HCT116 (cell line): ENCODE measurements around the gene C1QTNF2. TPM values are rescaled to one million over a fixed set of nuclear protein-coding genes. Genes with fewer than 3 reads are reported as not detected.

Source experiments
- ATAC-seq: fragments of 200-7000 bp; cut with Tn5 transposase; 2 replicates; pipeline ENCODE4 v1.9.1; 2020; ENCODE audit warnings: mild to moderate bottlenecking, moderate library complexity
- BruUV-seq: library from RNA; stranded (reverse); fragments of 400-500 nt; replicated peaks from 2 replicates; lab custom pipeline; 2021; lab: Mats Ljungman, UMichigan
- CTCF ChIA-PET: fragments of 300-600 bp; sonication (Branson Sonifier 250); formaldehyde crosslinking; loops from one replicate; lab custom pipeline; 2021; ENCODE audit warnings: antibody characterized with exemption; lab: Charles Lee
- POLR2A ChIA-PET: fragments of 300-600, 350-600 bp; sonication (Branson Sonifier 250); formaldehyde crosslinking; loops from one replicate; lab custom pipeline; 2021; ENCODE audit warnings: antibody characterized with exemption; lab: Charles Lee
- RAD21 ChIA-PET, 2 experiments: fragments of 300-600 bp; sonication (Branson Sonifier 250); formaldehyde crosslinking; loops; one replicate each; lab custom pipeline; 2023; ENCODE audit warnings: low total read pairs in 2 of 2; ENCODE audit not compliant: uncharacterized antibody in 2 of 2, unreplicated experiment in 2 of 2, low non-redundant PET in 1 of 2; lab: Charles Lee
- DNase-seq: peaks from one replicate; pipeline ENCODE4 v3.0.0-alpha.2; 2010; ENCODE audit warnings: low read depth, low spot score
- H2AFZ ChIP-seq: fragments of 200-600 bp; shearing (Covaris generic), sonication (generic); 2 replicates; pipeline ENCODE4 v1.6.1; 2017; ENCODE audit warnings: low read depth, mixed run types, mixed read lengths, antibody characterized with exemption, low read length; ENCODE audit not compliant: poor library complexity, severe bottlenecking
- H3K27ac ChIP-seq: 2 replicates; pipeline ENCODE4 v1.5.1; 2012; ENCODE audit warnings: low read depth, low read length
- H3K27me3 ChIP-seq: fragments of 200-600 bp; sonication (generic); 2 replicates; pipeline ENCODE4 v1.6.1; 2016; ENCODE audit warnings: mixed run types, low read length, mixed read lengths; ENCODE audit not compliant: insufficient read depth
- H3K36me3 ChIP-seq, 2 experiments: fragments of 200-500 bp in 1 of 2; fragments of 200-600 bp in 1 of 2; sonication (Bioruptor generic) in 1 of 2; sonication (generic) in 1 of 2; 2 replicates each; pipeline versions ENCODE4 v1.5.1 to v1.6.1; 2014 to 2016; ENCODE audit warnings: low read length in 2 of 2, inconsistent platforms in 1 of 2, mixed read lengths in 1 of 2, mixed run types in 1 of 2; ENCODE audit not compliant: insufficient read depth in 2 of 2, control insufficient read depth in 1 of 2
- H3K4me1 ChIP-seq, 2 experiments: fragments of 200-600 bp in 1 of 2; sonication (generic) in 1 of 2; 2 replicates each; pipeline versions ENCODE4 v1.5.1 to v1.6.1; 2012 to 2017; ENCODE audit warnings: low read length in 2 of 2, inconsistent platforms in 1 of 2, mild to moderate bottlenecking in 1 of 2, mixed read lengths in 1 of 2, mixed run types in 1 of 2, moderate library complexity in 1 of 2; ENCODE audit not compliant: insufficient read depth in 2 of 2, control insufficient read depth in 1 of 2
- H3K4me2 ChIP-seq: fragments of 200-600 bp; sonication (generic); 2 replicates; pipeline ENCODE4 v1.6.1; 2017; ENCODE audit warnings: mixed run types, low read length, mixed read lengths
- H3K4me3 ChIP-seq, 2 experiments: fragments of 200-600 bp in 1 of 2; sonication (generic) in 1 of 2; replicated peaks in 1 of 2; 2 replicates each; pipeline ENCODE4 v1.5.1; 2011 to 2016; ENCODE audit warnings: low read length in 2 of 2, control low read depth in 1 of 2, low read depth in 1 of 2, mild to moderate bottlenecking in 1 of 2, mixed read lengths in 1 of 2, mixed run types in 1 of 2
- H3K79me2 ChIP-seq: fragments of 200-600 bp; sonication (generic); 2 replicates; pipeline ENCODE4 v1.6.1; 2017; ENCODE audit warnings: mild to moderate bottlenecking, mixed run types, low read length, moderate library complexity, mixed read lengths; ENCODE audit not compliant: insufficient read depth
- H3K9ac ChIP-seq: fragments of 200-600 bp; sonication (generic); 2 replicates; pipeline ENCODE4 v1.6.1; 2016; ENCODE audit warnings: low read length, mixed read lengths
- H3K9me2 ChIP-seq: fragments of 200-600 bp; sonication (generic), shearing (Covaris generic); 2 replicates; pipeline ENCODE4 v1.6.1; 2017; ENCODE audit warnings: mixed run types, mild to moderate bottlenecking, moderate library complexity; ENCODE audit not compliant: insufficient read depth
- H3K9me3 ChIP-seq, 2 experiments: fragments of 200-500 bp in 1 of 2; fragments of 200-600 bp in 1 of 2; sonication (Bioruptor generic) in 1 of 2; sonication (generic) in 1 of 2; 2 replicates each; pipeline ENCODE4 v1.6.1; 2014 to 2017; ENCODE audit warnings: low read length in 2 of 2, mixed read lengths in 2 of 2, inconsistent platforms in 1 of 2, low read depth in 1 of 2, mild to moderate bottlenecking in 1 of 2, mixed run types in 1 of 2, moderate library complexity in 1 of 2; ENCODE audit not compliant: control insufficient read depth in 1 of 2, insufficient read depth in 1 of 2
- H4K20me1 ChIP-seq: fragments of 200-600 bp; sonication (generic), shearing (Covaris generic); 2 replicates; pipeline ENCODE4 v1.6.1; 2017; ENCODE audit warnings: mixed run types, mild to moderate bottlenecking, moderate library complexity; ENCODE audit not compliant: insufficient read depth
- ATF3 ChIP-seq: IDR thresholded peaks from 2 replicates; pipeline ENCODE4 v1.6.1; 2012
- CBX3 ChIP-seq: IDR thresholded peaks from 2 replicates; pipeline ENCODE4 v1.6.1; 2012; ENCODE audit warnings: low read depth
- CEBPB ChIP-seq: IDR thresholded peaks from 2 replicates; pipeline ENCODE4 v1.6.1; 2012; ENCODE audit warnings: low read depth
- ELF1 ChIP-seq: IDR thresholded peaks from 2 replicates; pipeline ENCODE4 v1.6.1; 2012; ENCODE audit warnings: low read depth, borderline replicate concordance
- EZH2 ChIP-seq: fragments of 200-600 bp; sonication (generic); IDR thresholded peaks from 2 replicates; pipeline ENCODE4 v1.6.1; 2017; ENCODE audit warnings: antibody characterized with exemption, mixed run types
- EZH2phosphoT487 ChIP-seq: fragments of 200-600 bp; IDR thresholded peaks from 2 replicates; pipeline ENCODE4 v1.6.1; 2018; ENCODE audit warnings: antibody characterized with exemption, borderline replicate concordance
- FOSL1 ChIP-seq: IDR thresholded peaks from 2 replicates; pipeline ENCODE4 v1.6.1; 2012; ENCODE audit warnings: low read depth
- MAX ChIP-seq: IDR thresholded peaks from 2 replicates; pipeline ENCODE4 v1.6.1; 2012
- POLR2A ChIP-seq: IDR thresholded peaks from 2 replicates; pipeline ENCODE4 v1.7.0; 2011; ENCODE audit warnings: borderline replicate concordance; ENCODE audit not compliant: insufficient read depth, insufficient read length; ENCODE audit errors: extremely low read depth
- POLR2AphosphoS5 ChIP-seq: IDR thresholded peaks from 2 replicates; pipeline ENCODE4 v1.6.1; 2011; ENCODE audit warnings: mild to moderate bottlenecking, low read depth, low read length, moderate library complexity
- RAD21 ChIP-seq: IDR thresholded peaks from 2 replicates; pipeline ENCODE4 v1.6.1; 2012; ENCODE audit warnings: low read depth, mild to moderate bottlenecking
- REST ChIP-seq: IDR thresholded peaks from 2 replicates; pipeline ENCODE4 v1.6.1; 2012; ENCODE audit warnings: low read depth
- SIN3A ChIP-seq: IDR thresholded peaks from 2 replicates; pipeline ENCODE4 v1.6.1; 2012; ENCODE audit warnings: low read depth
- SRF ChIP-seq: IDR thresholded peaks from 2 replicates; pipeline ENCODE4 v1.6.1; 2012; ENCODE audit warnings: low read depth
- ZBTB33 ChIP-seq: IDR thresholded peaks from 2 replicates; pipeline ENCODE4 v1.6.1; 2011; ENCODE audit warnings: mild to moderate bottlenecking, low read length, moderate library complexity; ENCODE audit not compliant: insufficient replicate concordance; ENCODE audit errors: extremely low read depth
- ZFX ChIP-seq: fragments of 450-650 bp; IDR thresholded peaks from 2 replicates; pipeline ENCODE4 v1.6.1; 2017
- ZNF274 ChIP-seq: fragments of 200-500 bp; sonication (Bioruptor generic); IDR thresholded peaks from 2 replicates; pipeline ENCODE4 v1.6.1; 2014; ENCODE audit warnings: mild to moderate bottlenecking, low read depth, low read length, inconsistent platforms
- intact Hi-C: fragments of 100-400 bp; cut with micrococcal nuclease; formaldehyde crosslinking; loops from 2 replicates; pipeline ENCODE4 v1.10.0; 2022
- total RNA-seq: library from RNA; stranded (reverse); gene quantifications from one replicate; pipeline ENCODE4 v1.2.1, GENCODE V29; 2021; ENCODE audit not compliant: unreplicated experiment

Gene C1QTNF2
- total RNA-seq, 1 experiment from 2014 or later: 0.15 TPM

- no peak for TF ChIP-seq MAX
- no peak for TF ChIP-seq ATF3
- no peak for TF ChIP-seq POLR2A
- TF ChIP-seq RAD21: no peak
Measured at GRCh38 chr5:160303690-160304089, 66.7 kb downstream of the C1QTNF2 start (continued).

GRCh38 chr5:160298189-160298588, 72.2 kb downstream of the C1QTNF2 start:
- no TSS peak for BruUV-seq
- no peaks in the 10 kb centered on the region for H3K36me3 ChIP-seq
- no peak for ATAC-seq
- H3K4me2 ChIP-seq: no peak overlapping the region
- H3K9me3 ChIP-seq: no peaks in the 10 kb centered on the region
- no peak overlapping the region for H3K27ac ChIP-seq
- DNase-seq: no peak
- no peaks in the 10 kb centered on the region for H4K20me1 ChIP-seq
- H3K4me1 ChIP-seq: no peaks in the 10 kb centered on the region
- ChIA-PET POLR2A (interaction anchor here (0.7 kb wide), 1 partner anchor 179 kb away, joined by 4 read pairs; the partner anchor contains the start of gene PWWP2A), CTCF (no interaction called here), RAD21 (no interaction called here)
- no peak for TF ChIP-seq CBX3
- no peak for TF ChIP-seq EZH2phosphoT487
- no peak for TF ChIP-seq CEBPB
- TF ChIP-seq POLR2AphosphoS5: no peak
- no peak for TF ChIP-seq ELF1
- no peak for TF ChIP-seq RAD21
- TF ChIP-seq ZFX: no peak
- TF ChIP-seq ZBTB33: no peak
- no peak for TF ChIP-seq SIN3A
- TF ChIP-seq SRF: no peak
- no peak for TF ChIP-seq ZNF274
- no peak for TF ChIP-seq MAX
- TF ChIP-seq POLR2A: no peak
- TF ChIP-seq EZH2: no peak
- TF ChIP-seq FOSL1: no peak
- TF ChIP-seq REST: no peak
- no peak overlapping the region for H3K4me3 ChIP-seq
- no peaks in the 10 kb centered on the region for H3K79me2 ChIP-seq
- no peaks in the 10 kb centered on the region for H3K9me2 ChIP-seq
- no peak overlapping the region for H3K9ac ChIP-seq
- H2AFZ ChIP-seq: no peak overlapping the region
- intact Hi-C loops: no loop called here
- H3K27me3 ChIP-seq: no peaks in the 10 kb centered on the region
